K562 (cell line): ENCODE results near the gene TNFAIP1. TPM values are rescaled to one million over a fixed set of nuclear protein-coding genes. Genes with fewer than 3 reads are reported as not detected.
A peak's percentile ranks its signal among the peaks of the same experiment; 100 is the strongest.

ENCODE experiments used
- AFF4 ChIP-seq: sonication (generic); formaldehyde crosslinking; IDR thresholded peaks from 2 replicates; pipeline ENCODE4 v1.8.0; 2023; ENCODE audit warnings: mild to moderate bottlenecking, missing genetic modification reagents
- ARID4B ChIP-seq: sonication (generic); formaldehyde crosslinking; IDR thresholded peaks from 2 replicates; pipeline ENCODE4 v1.8.0; 2022; ENCODE audit warnings: mild to moderate bottlenecking, missing genetic modification reagents
- DDX20 ChIP-seq: fragments of 450-650 bp; IDR thresholded peaks from 2 replicates; pipeline ENCODE4 v1.6.1; 2016; ENCODE audit warnings: missing genetic modification characterization, low read depth, mild to moderate bottlenecking, missing compliant biosample characterization, moderate library complexity
- ETS2 ChIP-seq: IDR thresholded peaks from 2 replicates; pipeline ENCODE4 v1.6.1; 2016; ENCODE audit warnings: borderline replicate concordance, missing genetic modification characterization, mild to moderate bottlenecking, moderate library complexity, missing compliant biosample characterization; ENCODE audit not compliant: poor library complexity, severe bottlenecking
- GATAD2A ChIP-seq: fragments of 450-650 bp; IDR thresholded peaks from 2 replicates; pipeline ENCODE4 v1.6.1; 2017
- KDM2B ChIP-seq: fragments of 250-450 bp; sonication (Bioruptor Pico); IDR thresholded peaks from 2 replicates; pipeline ENCODE4 v1.8.0; 2021; ENCODE audit warnings: mild to moderate bottlenecking, moderate library complexity
- LCOR ChIP-seq: sonication (generic); formaldehyde crosslinking; IDR thresholded peaks from 2 replicates; pipeline ENCODE4 v1.8.0; 2022; ENCODE audit warnings: mild to moderate bottlenecking, missing genetic modification reagents
- MCM7 ChIP-seq, 2 experiments: fragments of 450-650 bp; IDR thresholded peaks; 2 replicates each; pipeline ENCODE4 v1.6.1; 2016 to 2018
- MTA2 ChIP-seq: fragments of 450-650 bp; IDR thresholded peaks from 2 replicates; pipeline ENCODE4 v1.6.1; 2016; ENCODE audit warnings: low read depth
- NR3C1 ChIP-seq: sonication (generic); formaldehyde crosslinking; IDR thresholded peaks from 2 replicates; pipeline ENCODE4 v1.8.1; 2022; ENCODE audit warnings: missing genetic modification reagents
- PHF21A ChIP-seq: fragments of 450-650 bp; IDR thresholded peaks from 2 replicates; pipeline ENCODE4 v1.6.1; 2017; ENCODE audit warnings: low read depth, borderline replicate concordance
- ZNF121 ChIP-seq: sonication (generic); formaldehyde crosslinking; conservative IDR thresholded peaks from 2 replicates; pipeline ENCODE4 v1.8.0; 2022; ENCODE audit warnings: missing genetic modification reagents
- polyA plus RNA-seq, 8 experiments: library from polyadenylated mRNA; depleted of rRNA in 4 of 8; stranded (reverse) in 5 of 8; unstranded in 3 of 8; fragments of >200 nt; fragmentation: Nextera tagmentation in 2 of 8; fragmentation: Illumina TruSeq in 1 of 8; extraction: Ambion mirVana in 2 of 8; extraction: Trizol in 1 of 8; gene quantifications; 2 replicates each; pipeline versions ENCODE4 v1.2.1 to v1.2.3, GENCODE V29; 2011 to 2014; ENCODE audit warnings: inconsistent platforms in 1 of 8, missing spikeins in 1 of 8
- total RNA-seq, 7 experiments: library from RNA; depleted of rRNA in 6 of 7; stranded (reverse); fragments of >200 nt in 6 of 7; fragmentation: Illumina TruSeq in 2 of 7; extraction: Trizol in 2 of 7; gene quantifications; 2 replicates each; pipeline versions ENCODE4 v1.2.1 to v1.2.3, GENCODE V29; 2011 to 2021; ENCODE audit warnings: low replicate concordance in 1 of 7
- TF ChIP-seq, protein P1 (sequence below): fragments of 450-650 bp; formaldehyde crosslinking; IDR thresholded peaks from 2 replicates; pipeline ENCODE4 v1.4.0; 2022; ENCODE audit warnings: missing genetic modification characterization

The TNFAIP1 gene
- total and polyA plus RNA-seq, 9 of the 15 experiments (the other 6 are each of a cell fraction or from before 2014, with no cell fraction given) = 2.1 to 20.1 (median 8.2) TPM

GRCh38 chr17:28357061-28357900, 21.7 kb downstream of the TNFAIP1 start, which contains the start of gene POLDIP2 (continued):
- TF ChIP-seq NR3C1 (CRISPR knock-in tag) (no peak), KDM2B (CRISPR knock-in tag) (no peak), AFF4 (CRISPR knock-in tag) (0 out of 2 replicates have a peak, but pooled peaks have one; percentile 40), MTA2 (no peak), MCM7 (IDR thresholded peaks at IDR 0.05) (no peak), ZNF121 (no peak), PHF21A (no peak), ARID4B (CRISPR knock-in tag) (peak; percentile 34; the same call in 1 of the 2 replicates), DDX20 (tag) (no peak), GATAD2A (no peak), ETS2 (tag) (peak; percentile 71), LCOR (CRISPR knock-in tag) (0 out of 2 replicates have a peak, but pooled peaks have one; percentile 26)
- TF ChIP-seq, protein P1, sequence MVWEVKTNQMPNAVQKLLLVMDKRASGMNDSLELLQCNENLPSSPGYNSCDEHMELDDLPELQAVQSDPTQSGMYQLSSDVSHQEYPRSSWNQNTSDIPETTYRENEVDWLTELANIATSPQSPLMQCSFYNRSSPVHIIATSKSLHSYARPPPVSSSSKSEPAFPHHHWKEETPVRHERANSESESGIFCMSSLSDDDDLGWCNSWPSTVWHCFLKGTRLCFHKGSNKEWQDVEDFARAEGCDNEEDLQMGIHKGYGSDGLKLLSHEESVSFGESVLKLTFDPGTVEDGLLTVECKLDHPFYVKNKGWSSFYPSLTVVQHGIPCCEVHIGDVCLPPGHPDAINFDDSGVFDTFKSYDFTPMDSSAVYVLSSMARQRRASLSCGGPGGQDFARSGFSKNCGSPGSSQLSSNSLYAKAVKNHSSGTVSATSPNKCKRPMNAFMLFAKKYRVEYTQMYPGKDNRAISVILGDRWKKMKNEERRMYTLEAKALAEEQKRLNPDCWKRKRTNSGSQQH = no peak
